GM12878 (cell line): ENCODE data around the gene TCF7L2. TPM values are rescaled to one million over a fixed set of nuclear protein-coding genes. Genes with fewer than 3 reads are reported as not detected.

ENCODE experiments used
- ATAC-seq: fragments of 200-7000 bp; cut with Tn5 transposase; 3 replicates; pipeline ENCODE4 v1.9.1; 2020; ENCODE audit warnings: mild to moderate bottlenecking, moderate library complexity
- BruUV-seq: library from RNA; stranded (reverse); fragments of 400-500 nt; replicated peaks from 2 replicates; lab custom pipeline; 2021; lab: Mats Ljungman, UMichigan
- CTCF ChIA-PET: fragments of 300-600 bp; sonication (Branson Sonifier 250); formaldehyde crosslinking; extraction: SDS; loops from one replicate; lab custom pipeline; 2021; ENCODE audit warnings: inconsistent platforms; lab: Yijun Ruan, JAX
- POLR2A ChIA-PET: fragments of 350-600 bp; formaldehyde crosslinking; extraction: SDS; loops from one replicate; lab custom pipeline; 2021; ENCODE audit warnings: inconsistent platforms; lab: Charles Lee
- RAD21 ChIA-PET: fragments of 300-600 bp; sonication (Branson Sonifier 250); formaldehyde crosslinking; loops from one replicate; lab custom pipeline; 2023; ENCODE audit warnings: antibody characterized with exemption; ENCODE audit not compliant: unreplicated experiment; lab: Charles Lee
- SMC1A ChIA-PET: fragments of 300-600 bp; sonication (Branson Sonifier 250); formaldehyde crosslinking; loops from one replicate; lab custom pipeline; 2023; ENCODE audit not compliant: unreplicated experiment, uncharacterized antibody; lab: Charles Lee
- DNase-seq: peaks from one replicate; pipeline ENCODE4 v3.0.0-alpha.2; 2011; ENCODE audit warnings: low read depth, low spot score
- FAIRE-seq: peaks from 3 replicates; lab custom pipeline; 2011; peaks lifted over from hg19 to GRCh38; lab: Jason Lieb, UNC
- H2AFZ ChIP-seq: 2 replicates; pipeline ENCODE4 v1.6.0; 2011; ENCODE audit warnings: low read depth, low read length, control low read depth; ENCODE audit not compliant: control insufficient read depth
- H3K27ac ChIP-seq: 2 replicates; pipeline ENCODE4 v1.5.1; 2011; ENCODE audit warnings: control low read depth; ENCODE audit not compliant: control insufficient read depth, insufficient read depth
- H3K27me3 ChIP-seq, 2 experiments: replicated peaks in 1 of 2; 2 replicates each; pipeline versions ENCODE4 v1.6.0 to v1.6.1; 2011; ENCODE audit warnings: low read length in 1 of 2; ENCODE audit not compliant: control insufficient read depth in 2 of 2, insufficient read depth in 2 of 2
- H3K36me3 ChIP-seq, 2 experiments: 2 replicates each; pipeline ENCODE4 v1.5.1; 2011; ENCODE audit warnings: low read length in 1 of 2; ENCODE audit not compliant: control insufficient read depth in 2 of 2, insufficient read depth in 2 of 2
- H3K4me1 ChIP-seq: 2 replicates; pipeline ENCODE4 v1.6.1; 2011; ENCODE audit warnings: mild to moderate bottlenecking, low read length, moderate library complexity, mixed read lengths; ENCODE audit not compliant: control insufficient read depth, insufficient read depth
- H3K4me2 ChIP-seq: 2 replicates; pipeline ENCODE4 v1.6.0; 2011; ENCODE audit warnings: control low read depth; ENCODE audit not compliant: control insufficient read depth, insufficient read depth
- H3K4me3 ChIP-seq: fragments of 200-600 bp; sonication (generic); 2 replicates; pipeline ENCODE4 v1.5.1; 2016
- H3K79me2 ChIP-seq: 2 replicates; pipeline ENCODE4 v1.6.0; 2011; ENCODE audit warnings: low read length; ENCODE audit not compliant: control insufficient read depth, insufficient read depth
- H3K9ac ChIP-seq: 2 replicates; pipeline ENCODE4 v1.8.0; 2011; ENCODE audit warnings: low read length, control low read depth, mixed read lengths; ENCODE audit not compliant: control insufficient read depth, insufficient read depth
- H3K9me3 ChIP-seq: replicated peaks from 3 replicates; pipeline ENCODE4 v1.5.1; 2011; ENCODE audit warnings: mild to moderate bottlenecking, low read length; ENCODE audit not compliant: control insufficient read depth, insufficient read depth
- H4K20me1 ChIP-seq: 2 replicates; pipeline ENCODE4 v1.6.0; 2011; ENCODE audit not compliant: control insufficient read depth, insufficient read depth
- BHLHE40 ChIP-seq, 2 experiments: fragments of 450-650 bp in 1 of 2; IDR thresholded peaks; 2 replicates each; pipeline ENCODE4 v1.6.1; 2011 to 2017; ENCODE audit warnings: low read depth in 2 of 2, borderline replicate concordance in 1 of 2, improper control_type of control experiment in 1 of 2, low read length in 1 of 2, mild to moderate bottlenecking in 1 of 2
- FOXM1 ChIP-seq: IDR thresholded peaks from 2 replicates; pipeline ENCODE4 v1.6.1; 2012; ENCODE audit warnings: low read depth, mild to moderate bottlenecking, inconsistent platforms, low read length, moderate library complexity
- IKZF2 ChIP-seq, 2 experiments: fragments of 450-650 bp; IDR thresholded peaks; 2 replicates each; pipeline ENCODE4 v1.6.1; 2017; ENCODE audit warnings: mild to moderate bottlenecking in 2 of 2, moderate library complexity in 2 of 2
- JUND ChIP-seq: IDR thresholded peaks from 2 replicates; pipeline ENCODE4 v1.6.1; 2012; ENCODE audit warnings: low read depth, mild to moderate bottlenecking, low read length, improper control_type of control experiment, moderate library complexity
- MTA3 ChIP-seq: IDR thresholded peaks from 2 replicates; pipeline ENCODE4 v1.6.1; 2012; ENCODE audit warnings: low read length, inconsistent platforms, borderline replicate concordance
- NR2C1 ChIP-seq: fragments of 450-650 bp; IDR thresholded peaks from 2 replicates; pipeline ENCODE4 v1.6.1; 2017; ENCODE audit warnings: antibody characterized with exemption, mild to moderate bottlenecking, moderate library complexity
- NRF1 ChIP-seq: conservative IDR thresholded peaks from 2 replicates; pipeline ENCODE4 v1.6.1; 2011; ENCODE audit warnings: mild to moderate bottlenecking, low read depth, low read length, improper control_type of control experiment
- POLR2A ChIP-seq: IDR thresholded peaks from 2 replicates; pipeline ENCODE4 v1.6.1; 2011; ENCODE audit warnings: low read depth, mild to moderate bottlenecking, low read length
- RAD21 ChIP-seq: IDR thresholded peaks from 2 replicates; pipeline ENCODE4 v1.6.1; 2011; ENCODE audit warnings: mild to moderate bottlenecking, low read depth, low read length, moderate library complexity; ENCODE audit not compliant: insufficient read depth
- RAD51 ChIP-seq: fragments of 450-650 bp; IDR thresholded peaks from 2 replicates; pipeline ENCODE4 v1.6.1; 2016; ENCODE audit warnings: moderate library complexity, mild to moderate bottlenecking, inconsistent platforms
- SIX5 ChIP-seq: IDR thresholded peaks from 2 replicates; pipeline ENCODE4 v1.6.1; 2011; ENCODE audit warnings: mild to moderate bottlenecking, low read depth, low read length, moderate library complexity; ENCODE audit not compliant: severe bottlenecking
- SMAD5 ChIP-seq: IDR thresholded peaks from 2 replicates; pipeline ENCODE4 v1.6.1; 2016; ENCODE audit warnings: antibody characterized with exemption, low read depth
- STAT1 ChIP-seq: fragments of 450-650 bp; conservative IDR thresholded peaks from 2 replicates; pipeline ENCODE4 v1.6.1; 2014; ENCODE audit warnings: antibody characterized with exemption, mild to moderate bottlenecking
- STAT3 ChIP-seq: IDR thresholded peaks from 2 replicates; pipeline ENCODE4 v1.6.1; 2011; ENCODE audit warnings: low read depth, low read length, improper control_type of control experiment
- TAF1 ChIP-seq: IDR thresholded peaks from 2 replicates; pipeline ENCODE4 v1.6.1; 2011; ENCODE audit warnings: mild to moderate bottlenecking, low read depth, low read length, borderline replicate concordance
- TBL1XR1 ChIP-seq: IDR thresholded peaks from 2 replicates; pipeline ENCODE4 v1.6.1; 2012; ENCODE audit warnings: low read depth, low read length, improper control_type of control experiment
- YBX1 ChIP-seq: fragments of 450-650 bp; IDR thresholded peaks from 2 replicates; pipeline ENCODE4 v1.6.1; 2016; ENCODE audit warnings: antibody characterized with exemption
- WGBS: methylation state at CpG from one replicate; pipeline ENCODE4 v1.1.6; 2016; ENCODE audit warnings: low lambda C conversion rate; ENCODE audit not compliant: insufficient replicate concordance, insufficient coverage; ENCODE audit errors: missing lambda C conversion rate; 5-methylcytosine and 5-hydroxymethylcytosine counted together
- in situ Hi-C: fragments of 300-500 bp; cut with MboI; formaldehyde crosslinking; loops from 9 replicates; pipeline ENCODE4 v1.14.3; 2018; ENCODE audit warnings: mixed read lengths
- intact Hi-C: fragments of 100-400 bp; cut with micrococcal nuclease; formaldehyde crosslinking; loops from one replicate; pipeline ENCODE4 v1.14.2; 2022; ENCODE audit not compliant: unreplicated experiment
- polyA plus RNA-seq, 11 experiments: library from polyadenylated mRNA; depleted of rRNA in 4 of 11; unstranded in 6 of 11; stranded (reverse) in 5 of 11; fragments of >200 nt; fragmentation: Nextera tagmentation in 4 of 11; fragmentation: Illumina TruSeq in 1 of 11; extraction: Ambion mirVana in 4 of 11; extraction: Trizol in 1 of 11; gene quantifications; 1 replicate in 1 of 11; 2 replicates in 10 of 11; pipeline versions ENCODE4 v1.2.1 to v1.2.3, GENCODE V29; 2011 to 2016; ENCODE audit warnings: inconsistent platforms in 2 of 11, missing spikeins in 2 of 11, low read depth in 1 of 11
- total RNA-seq, 4 experiments: library from RNA; depleted of rRNA in 3 of 4; stranded (reverse); fragments of >200 nt in 3 of 4; fragmentation: Illumina TruSeq in 1 of 4; extraction: Trizol in 1 of 4; gene quantifications; 2 replicates each; pipeline versions ENCODE4 v1.2.1 to v1.2.3, GENCODE V29; 2013 to 2021
- TF ChIP-seq, protein P1 (sequence below): IDR thresholded peaks from 2 replicates; pipeline ENCODE4 v1.6.1; 2012; ENCODE audit warnings: low read depth, low read length, improper control_type of control experiment
- TF ChIP-seq, protein P2 (sequence below): IDR thresholded peaks from 2 replicates; pipeline ENCODE4 v1.6.1; 2011; ENCODE audit warnings: mild to moderate bottlenecking, low read depth, low read length, moderate library complexity; ENCODE audit not compliant: insufficient replicate concordance

Gene TCF7L2
- total and polyA plus RNA-seq, 10 of the 15 experiments (the other 5 are each of a cell fraction or from before 2014, with no cell fraction given): 0.02 to 1.1 (median 0.35) TPM; not detected in 4

DNA sequence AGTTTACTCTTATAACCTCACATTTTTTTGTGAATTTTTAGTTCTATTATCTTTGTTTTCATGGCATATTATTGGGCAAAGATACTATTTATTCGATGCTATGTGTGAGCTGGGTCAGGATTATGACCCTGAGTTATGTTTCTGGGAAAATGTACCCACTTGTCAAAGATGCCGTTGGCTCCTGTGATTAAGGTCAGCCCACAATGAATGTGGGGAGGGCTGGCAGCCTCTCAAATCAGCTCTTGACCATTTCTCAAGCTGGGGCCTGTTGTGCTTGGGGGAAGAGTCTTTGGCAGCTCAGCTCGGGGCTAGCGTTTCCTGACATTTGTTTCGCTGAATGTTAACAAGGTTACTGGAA is 97.5 kb downstream of the TCF7L2 start:
- Histone ChIP-seq H4K20me1 (no peaks in the 10 kb centered on the region), H3K36me3 (no peaks in the 10 kb centered on the region), H3K27me3 (peaks cover 0 to 1% of the 10 kb centered on the region in 2 experiments; a peak in 2 of 4 replicates), H2AFZ (no peak overlapping the region), H3K9ac (no peak overlapping the region), H3K4me1 (no peaks in the 10 kb centered on the region), H3K27ac (no peak overlapping the region), H3K79me2 (no peaks in the 10 kb centered on the region), H3K4me2 (no peak overlapping the region), H3K9me3 (no peaks in the 10 kb centered on the region), H3K4me3 (no peak overlapping the region)
- no TSS peak for BruUV-seq
- FAIRE-seq (no peak), DNase-seq (no peak), ATAC-seq (no peak)
- 41% methylated on average over 5 of the region's 5 CpGs for WGBS
- RAD21 ChIA-PET: no interaction called here
- intact Hi-C loops (no loop called here), in situ Hi-C loops (no loop called here)
- TF ChIP-seq YBX1 (no peak), NR2C1 (no peak), MTA3 (no peak), SMAD5 (no peak), TAF1 (no peak), STAT3 (no peak), IKZF2 (IDR thresholded peaks at IDR 0.05) (no peak), RAD21 (no peak), TBL1XR1 (no peak), JUND (no peak), BHLHE40 (IDR thresholded peaks at IDR 0.05; ENCODE audit: borderline replicate concordance in 1 of 2, low read depth in 2 of 2, low read length in 1 of 2) (no peak), NRF1 (no peak), RAD51 (no peak), SIX5 (no peak), FOXM1 (no peak), POLR2A (no peak), STAT1 (no peak)
- TF ChIP-seq, protein P1, sequence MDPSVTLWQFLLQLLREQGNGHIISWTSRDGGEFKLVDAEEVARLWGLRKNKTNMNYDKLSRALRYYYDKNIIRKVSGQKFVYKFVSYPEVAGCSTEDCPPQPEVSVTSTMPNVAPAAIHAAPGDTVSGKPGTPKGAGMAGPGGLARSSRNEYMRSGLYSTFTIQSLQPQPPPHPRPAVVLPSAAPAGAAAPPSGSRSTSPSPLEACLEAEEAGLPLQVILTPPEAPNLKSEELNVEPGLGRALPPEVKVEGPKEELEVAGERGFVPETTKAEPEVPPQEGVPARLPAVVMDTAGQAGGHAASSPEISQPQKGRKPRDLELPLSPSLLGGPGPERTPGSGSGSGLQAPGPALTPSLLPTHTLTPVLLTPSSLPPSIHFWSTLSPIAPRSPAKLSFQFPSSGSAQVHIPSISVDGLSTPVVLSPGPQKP: no peak
- TF ChIP-seq, protein P2, sequence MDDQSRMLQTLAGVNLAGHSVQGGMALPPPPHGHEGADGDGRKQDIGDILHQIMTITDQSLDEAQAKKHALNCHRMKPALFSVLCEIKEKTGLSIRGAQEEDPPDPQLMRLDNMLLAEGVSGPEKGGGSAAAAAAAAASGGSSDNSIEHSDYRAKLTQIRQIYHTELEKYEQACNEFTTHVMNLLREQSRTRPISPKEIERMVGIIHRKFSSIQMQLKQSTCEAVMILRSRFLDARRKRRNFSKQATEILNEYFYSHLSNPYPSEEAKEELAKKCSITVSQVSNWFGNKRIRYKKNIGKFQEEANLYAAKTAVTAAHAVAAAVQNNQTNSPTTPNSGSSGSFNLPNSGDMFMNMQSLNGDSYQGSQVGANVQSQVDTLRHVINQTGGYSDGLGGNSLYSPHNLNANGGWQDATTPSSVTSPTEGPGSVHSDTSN: no peak
- SMC1A ChIA-PET: no interaction called here
- POLR2A ChIA-PET: interaction anchor here (0.6 kb wide), 1 partner anchor 298 kb away, joined by 4 read pairs; no protein-coding TSS in a partner anchor
- CTCF ChIA-PET: no interaction called here
